Neural progenitor cell (in vitro differentiated cells): ENCODE data around the gene CCDC122. TPM values are rescaled to one million over a fixed set of nuclear protein-coding genes. Genes with fewer than 3 reads are reported as not detected.

ENCODE experiments used
- DNase-seq: peaks from one replicate; pipeline ENCODE4 v3.0.0-alpha.2; 2016; ENCODE audit warnings: low spot score
- H2AFZ ChIP-seq: fragments of 200-600 bp; sonication (generic); replicated peaks from 2 replicates; pipeline ENCODE4 v1.6.1; 2016; ENCODE audit warnings: antibody characterized with exemption
- H3F3A ChIP-seq: fragments of 200-600 bp; sonication (generic); 2 replicates; pipeline ENCODE4 v1.6.1; 2016; ENCODE audit warnings: antibody characterized with exemption, low read depth
- H3K27ac ChIP-seq: fragments of 200-600 bp; sonication (generic); 2 replicates; pipeline ENCODE4 v1.5.1; 2016; ENCODE audit warnings: mild to moderate bottlenecking
- H3K27me3 ChIP-seq: fragments of 200-600 bp; sonication (generic); 2 replicates; pipeline ENCODE4 v1.6.1; 2016; ENCODE audit warnings: mild to moderate bottlenecking, moderate library complexity
- H3K36me3 ChIP-seq: fragments of 200-600 bp; sonication (generic); 2 replicates; pipeline ENCODE4 v1.5.1; 2016
- H3K4me1 ChIP-seq: fragments of 200-600 bp; sonication (generic); 2 replicates; pipeline ENCODE4 v1.6.1; 2016; ENCODE audit warnings: mixed run types
- H3K4me2 ChIP-seq: fragments of 200-600 bp; sonication (generic); 2 replicates; pipeline ENCODE4 v1.6.1; 2016
- H3K4me3 ChIP-seq: fragments of 200-600 bp; sonication (generic); 2 replicates; pipeline ENCODE4 v1.5.1; 2016
- H3K79me2 ChIP-seq: fragments of 200-600 bp; sonication (generic); 2 replicates; pipeline ENCODE4 v1.6.1; 2016; ENCODE audit warnings: low read depth
- H3K9ac ChIP-seq: fragments of 200-600 bp; sonication (generic); 2 replicates; pipeline ENCODE4 v1.6.1; 2016
- H3K9me3 ChIP-seq: fragments of 200-600 bp; sonication (generic); 2 replicates; pipeline ENCODE4 v1.5.1; 2016; ENCODE audit warnings: low read depth
- H4K20me1 ChIP-seq: fragments of 200-600 bp; sonication (generic); 2 replicates; pipeline ENCODE4 v1.6.1; 2016; ENCODE audit warnings: low read depth
- H3K27ac Mint-ChIP-seq: 3 replicates; pipeline ENCODE4 v1.8.0; 2021; ENCODE audit warnings: mixed read lengths
- H3K27me3 Mint-ChIP-seq: 2 replicates; pipeline ENCODE4 v1.8.0; 2022; ENCODE audit warnings: low read depth, mild to moderate bottlenecking, inconsistent platforms, moderate library complexity, mixed read lengths; ENCODE audit not compliant: insufficient read depth
- H3K36me3 Mint-ChIP-seq: 3 replicates; pipeline ENCODE4 v1.8.0; 2021; ENCODE audit warnings: mixed read lengths
- H3K4me1 Mint-ChIP-seq: 3 replicates; pipeline ENCODE4 v1.8.0; 2021; ENCODE audit warnings: mixed read lengths
- H3K4me3 Mint-ChIP-seq: 3 replicates; pipeline ENCODE4 v1.8.0; 2021; ENCODE audit warnings: mild to moderate bottlenecking, moderate library complexity, mixed read lengths
- H3K9me3 Mint-ChIP-seq: 3 replicates; pipeline ENCODE4 v1.8.0; 2020; ENCODE audit warnings: mixed read lengths
- CTCF ChIP-seq: fragments of 200-600 bp; sonication (generic); IDR thresholded peaks from 2 replicates; pipeline ENCODE4 v1.5.1; 2017; ENCODE audit warnings: antibody characterized with exemption, mild to moderate bottlenecking
- EZH2 ChIP-seq: fragments of 200-600 bp; sonication (generic); IDR thresholded peaks from 2 replicates; pipeline ENCODE4 v1.6.1; 2017; ENCODE audit warnings: antibody characterized with exemption, mild to moderate bottlenecking, moderate library complexity
- EZH2phosphoT487 ChIP-seq: fragments of 200-600 bp; sonication (generic); IDR thresholded peaks from 2 replicates; pipeline ENCODE4 v1.6.1; 2017; ENCODE audit warnings: antibody characterized with exemption
- total RNA-seq: library from RNA; depleted of rRNA; stranded (reverse); fragments of >200 nt; gene quantifications from 2 replicates; pipeline ENCODE4 v1.2.3, GENCODE V29; 2015; ENCODE audit warnings: low replicate concordance

Gene CCDC122
- total RNA-seq, 1 donor from 2014 or later: 24.4 TPM

GRCh38 chr13:43872181-43872580 is 7.4 kb downstream of the CCDC122 start:
- H3K9me3 Mint-ChIP-seq: no peaks in the 10 kb centered on the region
- Histone ChIP-seq H3F3A (peaks cover 9% of the 10 kb centered on the region), H3K27me3 (no peaks in the 10 kb centered on the region), H2AFZ (no peak overlapping the region), H3K4me2 (no peak overlapping the region), H4K20me1 (no peaks in the 10 kb centered on the region), H3K4me1 (no peaks in the 10 kb centered on the region), H3K36me3 (no peaks in the 10 kb centered on the region), H3K9me3 (no peaks in the 10 kb centered on the region), H3K27ac (no peak overlapping the region), H3K4me3 (no peak overlapping the region), H3K9ac (no peak overlapping the region), H3K79me2 (no peaks in the 10 kb centered on the region)
- no peak overlapping the region for H3K4me3 Mint-ChIP-seq
- no peaks in the 10 kb centered on the region for H3K27me3 Mint-ChIP-seq
- H3K4me1 Mint-ChIP-seq: no peaks in the 10 kb centered on the region
- DNase-seq: no peak
- peaks cover 2% of the 10 kb centered on the region for H3K36me3 Mint-ChIP-seq
- TF ChIP-seq EZH2 (no peak), CTCF (no peak), EZH2phosphoT487 (no peak)
- H3K27ac Mint-ChIP-seq: no peak overlapping the region

- no peaks in the 10 kb centered on the region for H3K36me3 ChIP-seq
- DNase-seq: no peak
- no peak overlapping the region for H3K27ac ChIP-seq
- no peaks in the 10 kb centered on the region for H3K79me2 ChIP-seq
- no peaks in the 10 kb centered on the region for H3F3A ChIP-seq
- no peak overlapping the region for H3K4me2 ChIP-seq
- no peak overlapping the region for H2AFZ ChIP-seq
- H3K9ac ChIP-seq: no peak overlapping the region
- H4K20me1 ChIP-seq: no peaks in the 10 kb centered on the region
- no peaks in the 10 kb centered on the region for H3K4me1 Mint-ChIP-seq
- no peaks in the 10 kb centered on the region for H3K27me3 ChIP-seq
- no peak overlapping the region for H3K4me3 Mint-ChIP-seq
- TF ChIP-seq CTCF (no peak), EZH2 (no peak), EZH2phosphoT487 (no peak)
- no peaks in the 10 kb centered on the region for H3K4me1 ChIP-seq
- H3K27ac Mint-ChIP-seq: no peak overlapping the region
- peaks cover 10% of the 10 kb centered on the region for H3K9me3 ChIP-seq
- H3K9me3 Mint-ChIP-seq: peaks cover 3% of the 10 kb centered on the region
- peaks cover 4% of the 10 kb centered on the region for H3K36me3 Mint-ChIP-seq
- H3K4me3 ChIP-seq: no peak overlapping the region
- peaks cover 3% of the 10 kb centered on the region for H3K27me3 Mint-ChIP-seq
Observed at GRCh38 chr13:43865892-43866291, 13.6 kb downstream of the CCDC122 start.

- peaks cover 3% of the 10 kb centered on the region for H3K9me3 Mint-ChIP-seq
- no peak overlapping the region for H3K27ac Mint-ChIP-seq
- no peaks in the 10 kb centered on the region for H3K4me1 Mint-ChIP-seq
- H3F3A ChIP-seq: no peaks in the 10 kb centered on the region
- H3K27ac ChIP-seq: no peak overlapping the region
- no peaks in the 10 kb centered on the region for H3K4me1 ChIP-seq
- H3K9me3 ChIP-seq: peaks cover 10% of the 10 kb centered on the region
- TF ChIP-seq EZH2phosphoT487: no peak
- no peak for TF ChIP-seq CTCF
- TF ChIP-seq EZH2: no peak
- H3K9ac ChIP-seq: no peak overlapping the region
- H3K79me2 ChIP-seq: no peaks in the 10 kb centered on the region
- no peaks in the 10 kb centered on the region for H3K36me3 ChIP-seq
- H4K20me1 ChIP-seq: no peaks in the 10 kb centered on the region
- H3K4me2 ChIP-seq: no peak overlapping the region
- H3K4me3 ChIP-seq: no peak overlapping the region
- no peak for DNase-seq
- H3K36me3 Mint-ChIP-seq: peaks cover 4% of the 10 kb centered on the region
- no peaks in the 10 kb centered on the region for H3K27me3 ChIP-seq
- H2AFZ ChIP-seq: no peak overlapping the region
- no peak overlapping the region for H3K4me3 Mint-ChIP-seq
- peaks cover 3% of the 10 kb centered on the region for H3K27me3 Mint-ChIP-seq
Observed at GRCh38 chr13:43864921-43865320, 14.6 kb downstream of the CCDC122 start.
